LoVo (cell line): Measurements from ENCODE around the gene SKAP1.
"Not testable (repeated sequence)": the region's sequence is repeated elsewhere in the genome, so short reads cannot be mapped to it uniquely, and the experiment has no call there.

Source experiments
- DNase-seq: peaks from one replicate; pipeline ENCODE4 v3.0.0-alpha.2; 2016; ENCODE audit warnings: low spot score

The SKAP1 gene

DNA sequence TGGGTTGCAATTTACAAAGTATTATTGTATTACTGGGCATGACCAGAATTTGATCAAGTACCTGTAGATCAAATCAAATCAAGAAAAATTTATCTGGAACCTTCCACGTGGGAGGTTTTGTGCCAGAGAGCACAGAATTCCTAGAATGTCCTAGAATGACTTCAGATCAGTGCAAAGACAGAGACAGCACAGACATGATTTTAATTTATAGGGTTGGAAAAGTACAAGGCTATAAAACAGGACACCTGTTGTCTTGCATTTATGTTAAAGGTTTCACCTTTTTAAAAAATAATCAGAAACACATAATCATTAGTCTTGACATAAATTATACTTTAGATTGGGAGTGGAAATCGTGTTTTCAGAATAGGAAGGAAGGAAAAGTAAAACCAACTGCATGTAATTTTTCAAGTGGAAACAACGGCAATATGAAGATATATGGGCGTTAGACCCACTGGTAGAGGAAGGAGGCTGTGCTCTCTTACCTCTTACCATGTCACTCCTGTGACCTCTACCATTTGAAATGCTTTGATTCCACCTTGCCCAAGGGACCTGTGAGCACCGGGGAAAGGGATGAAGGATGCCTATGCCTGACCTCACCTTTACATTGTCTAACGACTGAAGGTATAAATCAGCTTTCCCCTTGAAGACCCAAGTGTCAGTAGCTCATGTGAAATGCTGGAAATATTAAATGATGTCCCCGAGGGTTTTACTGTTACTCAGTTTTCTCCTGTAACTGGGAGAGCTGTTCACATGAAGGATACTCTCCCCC is 222.1 kb downstream of the SKAP1 start:
- no peak for DNase-seq

GRCh38 chr17:48207036-48207435 is 223.0 kb downstream of the SKAP1 start:
- DNase-seq = peak; percentile 38

- DNase-seq = peak; percentile 38
Measured at GRCh38 chr17:48202959-48203358, 227.1 kb downstream of the SKAP1 start.

DNA sequence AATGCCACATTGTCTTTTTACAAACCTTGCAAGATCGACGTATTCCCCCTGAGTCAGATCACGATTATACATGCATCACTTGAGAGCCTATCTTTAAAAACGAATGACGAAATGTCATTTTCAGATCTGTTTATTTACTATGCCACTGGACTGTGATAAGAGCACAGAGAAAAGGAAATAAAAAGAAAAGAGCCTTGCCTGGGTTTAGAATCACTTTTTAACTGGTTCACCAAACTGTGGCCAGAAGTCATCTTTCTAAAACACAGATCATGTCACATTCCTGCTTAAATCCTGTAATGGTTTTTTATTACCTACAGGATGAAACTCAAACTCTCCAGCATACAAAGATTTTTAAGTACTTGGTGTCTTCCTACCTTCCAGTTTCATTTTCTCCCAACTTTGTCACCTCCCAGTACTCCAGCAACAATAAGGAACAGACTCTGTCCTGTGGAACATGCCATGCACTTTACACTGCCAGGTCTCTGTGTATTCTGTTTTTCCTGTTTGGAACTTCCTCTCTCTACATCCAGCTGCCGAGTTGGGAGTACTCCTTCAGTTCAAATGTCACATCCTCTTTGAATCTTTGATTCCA is 231.0 kb downstream of the SKAP1 start:
- DNase-seq = peak; percentile 37

DNA sequence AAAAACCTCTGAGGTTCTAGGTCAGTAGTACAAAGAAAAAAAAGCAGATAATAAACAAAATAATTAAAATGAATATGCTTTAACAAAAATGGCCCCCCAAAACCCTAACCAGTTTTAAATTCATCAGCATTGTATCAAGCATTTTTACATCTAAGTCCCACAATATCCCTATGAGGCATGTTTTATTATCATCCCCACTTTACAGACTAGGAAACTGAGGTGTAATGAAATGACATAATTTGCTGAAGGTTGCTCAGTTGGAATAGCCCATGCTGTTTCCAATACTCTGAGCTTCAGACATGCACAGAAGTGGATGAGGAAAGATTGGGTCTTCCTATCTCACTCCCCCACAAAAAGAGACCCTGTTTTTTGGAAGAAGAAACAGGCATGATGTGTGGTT is 234.1 kb downstream of the SKAP1 start:
- no peak for DNase-seq

DNA sequence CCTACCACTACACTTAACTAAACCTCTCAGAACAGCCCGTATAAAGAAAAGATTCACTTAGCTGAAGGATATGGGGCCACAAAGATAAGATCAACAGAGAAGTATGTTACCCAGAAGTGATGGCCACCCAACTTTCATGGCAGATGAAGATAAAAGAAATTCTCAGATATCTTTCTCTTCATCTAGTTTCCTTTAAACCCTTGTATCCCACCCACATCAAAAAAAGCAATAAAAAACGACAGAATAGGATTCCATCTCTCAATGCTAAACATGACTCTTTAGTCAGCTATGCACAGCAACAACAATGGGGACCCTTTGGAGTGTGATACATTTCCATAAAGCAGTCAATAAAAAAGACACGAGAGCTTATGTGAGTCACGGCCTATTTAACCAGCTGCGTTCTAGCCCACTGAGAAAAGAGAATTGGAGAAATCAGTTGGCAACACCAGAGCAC is 235.9 kb downstream of the SKAP1 start:
- peak; percentile 84 for DNase-seq

DNA sequence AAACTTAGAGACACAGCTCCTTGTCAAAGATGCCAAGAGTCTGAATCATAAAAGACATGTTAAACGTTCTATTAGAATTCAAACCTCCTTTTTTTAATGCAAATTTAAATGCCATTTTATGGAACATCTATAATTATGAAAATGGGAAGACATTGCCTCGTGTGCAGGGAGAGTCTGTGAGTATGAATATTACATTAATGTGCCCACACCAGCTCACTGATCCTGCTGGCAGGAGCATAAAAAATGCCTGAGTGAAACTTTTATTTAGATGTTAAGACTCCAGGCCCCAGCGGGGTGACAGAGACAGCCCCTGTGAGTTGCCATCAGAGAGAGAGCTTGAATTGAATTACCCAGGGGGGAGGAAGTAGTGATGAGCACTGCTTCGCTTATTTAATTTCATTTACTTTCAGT is 237.7 kb downstream of the SKAP1 start:
- DNase-seq = no peak

DNA sequence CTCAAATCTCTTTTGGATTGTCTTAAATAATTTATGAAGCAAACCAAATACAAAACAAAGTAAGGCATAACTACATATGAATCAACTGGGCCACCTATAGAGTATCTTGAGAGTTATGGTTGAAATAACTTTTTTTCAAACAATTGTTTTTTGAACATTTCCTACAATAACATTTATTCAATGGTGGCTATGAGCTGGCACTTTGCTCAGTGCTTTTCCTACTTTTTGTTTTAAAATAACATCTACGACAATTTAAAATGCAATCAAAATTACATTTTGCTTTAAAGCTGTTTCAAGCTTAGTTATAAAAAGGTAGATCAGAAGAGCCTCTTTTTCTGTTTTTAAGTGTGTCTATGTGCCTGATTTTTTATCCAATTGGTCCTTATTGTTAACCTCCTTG is 238.7 kb downstream of the SKAP1 start:
- DNase-seq = no peak

DNA sequence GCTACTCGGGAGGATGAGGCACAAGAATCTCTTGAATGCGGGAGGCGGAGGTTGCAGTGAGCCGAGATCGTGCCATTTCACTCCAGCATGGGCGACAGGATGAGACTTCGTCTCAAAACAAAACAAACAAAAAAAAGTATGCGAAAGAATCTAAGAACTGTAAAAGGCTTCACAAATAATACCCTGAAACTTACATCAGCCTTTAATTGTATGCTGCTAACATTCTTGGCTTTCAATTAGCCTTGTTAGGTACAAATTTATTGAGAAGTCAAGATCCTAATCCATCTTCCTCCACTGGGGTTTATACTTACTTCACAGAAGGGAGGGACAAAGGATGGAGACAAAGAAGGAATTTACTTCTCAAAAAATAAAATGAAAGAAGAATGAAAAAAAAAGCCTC is 239.1 kb downstream of the SKAP1 start:
- no peak for DNase-seq

GRCh38 chr17:48187872-48188608 is 242.0 kb downstream of the SKAP1 start:
- no peak for DNase-seq

DNA sequence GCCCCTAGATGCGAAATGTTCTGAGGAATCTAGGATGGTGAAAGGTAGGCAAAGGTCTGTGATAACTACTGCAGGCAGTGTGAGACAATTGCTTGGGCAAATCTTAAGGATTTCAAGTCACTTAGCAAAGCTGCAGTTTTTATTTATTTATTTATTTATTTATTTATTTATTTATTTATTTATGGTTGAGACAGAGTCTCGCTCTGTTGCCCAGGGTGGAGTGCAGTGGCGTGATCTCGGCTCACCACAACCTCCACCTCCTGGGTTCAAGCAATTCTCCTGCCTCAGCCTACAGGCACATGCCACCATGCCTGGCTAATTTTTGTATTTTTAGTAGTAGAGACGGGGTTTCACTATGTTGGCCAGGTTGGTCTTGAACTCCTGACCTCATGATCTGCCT is 243.7 kb downstream of the SKAP1 start:
- DNase-seq = not testable (repeated sequence)

DNA sequence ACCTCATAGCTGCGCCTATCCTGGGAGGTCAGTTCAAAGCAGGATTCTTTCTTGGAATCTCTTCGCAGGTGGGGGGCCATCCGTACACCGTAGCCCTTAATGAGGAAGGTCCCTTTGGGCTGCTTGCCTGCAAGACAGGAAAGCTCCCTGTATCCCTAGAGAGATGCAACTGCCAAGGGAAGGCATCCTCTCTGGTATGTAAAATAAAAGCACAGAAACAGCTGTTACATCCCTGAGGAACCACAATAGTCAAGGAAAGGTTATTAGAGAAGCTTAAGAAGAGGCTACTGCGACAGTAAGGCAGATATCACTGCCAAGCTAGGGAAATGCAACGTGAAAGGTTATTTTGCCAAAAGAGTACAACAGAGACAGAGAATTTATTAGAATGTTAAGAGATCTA is 245.3 kb downstream of the SKAP1 start:
- no peak for DNase-seq

- peak; percentile 54 for DNase-seq
Measured at GRCh38 chr17:48181653-48182052, 248.4 kb downstream of the SKAP1 start.

DNA sequence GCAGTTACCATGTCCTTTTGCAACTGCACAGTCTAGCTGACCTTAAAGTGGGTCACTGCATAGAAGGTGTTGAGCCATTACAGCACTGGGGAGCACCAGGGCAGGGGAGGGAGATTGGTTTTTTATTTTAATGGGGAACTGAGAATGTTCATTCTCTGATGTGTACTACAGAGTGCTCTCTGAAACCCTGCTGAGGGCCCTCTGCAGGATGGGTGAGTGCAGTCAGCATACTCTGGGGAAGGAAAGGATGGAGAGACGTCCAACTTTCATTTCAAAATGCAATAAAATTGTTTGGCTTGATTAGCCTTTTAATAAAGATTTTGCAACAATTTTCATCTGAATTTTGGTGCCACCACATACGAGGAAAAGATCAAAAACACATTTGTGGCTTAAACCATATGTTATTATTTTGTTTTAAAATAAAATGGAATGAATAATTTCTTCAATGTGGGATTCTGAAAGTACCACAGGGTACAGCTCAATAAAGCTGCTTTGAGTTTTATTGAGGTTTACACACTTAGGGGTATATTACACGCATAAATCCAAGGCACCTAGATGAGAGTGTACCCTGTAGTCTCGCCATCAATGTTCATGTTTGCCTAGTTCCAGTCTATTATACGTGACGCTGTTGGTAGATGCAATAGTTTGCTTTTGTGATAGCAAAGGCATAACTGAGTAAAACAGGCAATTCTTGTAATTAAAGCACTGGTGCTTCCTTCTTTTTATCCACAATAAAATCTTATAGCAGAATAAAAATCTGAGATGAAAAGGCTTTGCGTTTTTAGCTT is 249.0 kb downstream of the SKAP1 start:
- DNase-seq = no peak

DNA sequence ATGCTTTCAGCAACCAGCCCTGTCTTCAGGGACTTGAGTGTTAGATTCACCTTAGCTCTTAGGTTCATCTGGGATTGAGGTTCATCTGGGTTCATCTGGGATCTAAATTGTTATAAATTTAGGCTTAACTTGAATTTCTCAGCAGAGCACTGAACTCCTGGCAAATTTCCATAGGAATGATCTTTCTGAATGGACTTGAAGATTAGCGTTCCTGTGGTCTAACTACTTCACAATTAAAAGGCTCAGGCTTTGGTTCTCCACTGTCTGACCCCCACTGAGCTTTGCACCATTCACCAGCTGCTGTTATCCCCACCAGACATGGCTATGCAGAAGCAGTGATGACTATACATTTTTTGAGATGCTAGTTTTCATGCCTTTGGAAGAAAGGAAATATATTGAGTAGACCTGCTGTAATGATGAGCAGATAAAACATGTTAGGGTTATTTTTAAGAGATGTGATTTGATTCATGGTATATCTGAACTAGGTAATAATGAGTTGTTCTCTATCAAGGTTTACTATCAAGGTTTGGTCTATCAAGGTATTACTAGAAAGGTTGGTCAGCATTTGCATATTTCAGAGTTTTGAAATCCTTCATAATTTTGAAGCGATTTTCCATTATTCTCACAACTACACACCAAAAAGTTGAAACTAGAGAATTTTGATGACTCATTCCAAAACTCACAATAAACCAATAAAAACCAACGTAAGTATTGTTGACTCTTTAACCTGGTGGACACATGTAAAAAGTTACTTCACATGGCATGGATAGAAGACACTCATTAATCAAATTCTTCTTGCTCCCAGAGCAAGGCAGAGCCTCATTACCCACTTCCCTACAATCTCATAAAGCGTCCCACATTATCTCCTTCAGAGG is 250.7 kb downstream of the SKAP1 start:
- no peak for DNase-seq

GRCh38 chr17:48178317-48178716 is 251.7 kb downstream of the SKAP1 start:
- no peak for DNase-seq

- DNase-seq = no peak
Measured at GRCh38 chr17:48177816-48178215, 252.2 kb downstream of the SKAP1 start.

GRCh38 chr17:48176471-48176855 is 253.6 kb downstream of the SKAP1 start:
- no peak for DNase-seq

GRCh38 chr17:48175692-48176470 is 254.1 kb downstream of the SKAP1 start:
- no peak for DNase-seq

DNA sequence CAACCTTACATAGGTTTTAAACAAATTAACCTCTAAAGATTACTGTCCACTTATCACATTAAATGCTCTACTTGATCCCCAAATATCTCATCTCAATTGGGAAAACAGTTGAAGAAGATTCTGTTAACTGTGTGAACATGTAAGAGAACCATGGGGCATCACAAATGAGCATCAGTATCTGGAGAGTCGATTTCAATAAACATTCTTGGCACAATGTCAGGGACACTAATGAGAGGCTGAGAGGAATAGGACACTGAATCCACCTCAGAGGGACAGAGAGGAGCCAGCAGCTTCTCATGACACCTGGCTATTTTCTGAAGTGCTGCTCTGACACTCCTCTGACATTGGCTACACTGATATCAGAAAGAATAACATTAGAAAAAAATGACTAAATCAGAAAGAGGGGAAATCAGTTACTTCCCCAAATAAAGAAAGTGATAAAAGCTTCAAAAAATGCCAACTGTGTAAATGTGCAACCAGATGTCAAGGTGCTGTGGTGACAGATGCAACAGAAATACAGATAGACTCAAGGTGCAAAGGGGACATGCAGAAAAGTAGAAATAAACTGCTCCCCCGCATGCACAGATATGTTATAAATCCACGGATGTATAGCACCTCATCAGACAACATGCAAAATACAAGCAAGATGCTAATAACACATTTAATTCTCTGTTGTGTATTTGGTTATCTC is 255.0 kb downstream of the SKAP1 start:
- no peak for DNase-seq
